ENCODE results near the gene RNASEH2A. TPM values are rescaled to one million over a fixed set of nuclear protein-coding genes. Genes with fewer than 3 reads are reported as not detected.

RNASEH2A gene
- total RNA-seq: 13.4 and 22.1 TPM in 2 replicates

DNA sequence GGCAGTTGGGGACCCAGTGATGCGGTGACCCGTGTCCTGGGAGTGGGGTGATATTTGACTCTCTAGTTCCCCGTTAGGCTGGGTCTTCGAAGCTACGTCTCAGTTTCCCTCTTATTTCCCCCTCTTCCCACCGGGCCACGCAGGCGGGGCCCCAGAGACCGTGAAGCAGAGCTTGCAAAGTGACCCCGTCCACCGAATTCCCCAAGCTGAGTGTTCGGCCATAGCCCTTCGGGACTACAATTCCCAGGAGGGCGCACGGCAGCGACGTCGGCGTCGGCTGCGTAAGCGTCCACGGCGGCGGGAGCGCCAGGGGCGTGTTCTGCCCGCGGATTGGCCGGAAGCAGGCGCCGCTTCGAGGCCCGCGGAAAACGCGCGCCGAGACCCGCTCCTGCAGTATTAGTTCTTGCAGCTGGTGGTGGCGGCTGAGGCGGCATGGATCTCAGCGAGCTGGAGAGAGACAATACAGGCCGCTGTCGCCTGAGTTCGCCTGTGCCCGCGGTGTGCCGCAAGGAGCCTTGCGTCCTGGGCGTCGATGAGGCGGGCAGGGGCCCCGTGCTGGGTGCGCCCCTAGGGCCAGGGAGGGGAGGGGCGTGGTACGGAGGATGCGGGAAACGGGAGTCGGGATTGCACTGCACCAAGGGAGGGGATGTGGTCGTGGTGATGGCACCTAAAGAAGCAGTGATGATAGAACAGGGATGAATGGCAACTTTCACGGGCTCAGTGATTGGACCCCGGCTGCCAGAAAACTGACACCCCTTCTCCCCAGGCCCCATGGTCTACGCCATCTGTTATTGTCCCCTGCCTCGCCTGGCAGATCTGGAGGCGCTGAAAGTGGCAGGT, at the start of gene RNASEH2A:
RNASEH2A (plus strand) TSS at position 343 of the 840 bp plus-strand sequence; CDS start at position 433, 90 bp downstream.
- H3K4me1 Mint-ChIP-seq: peaks cover 23% of the 10 kb centered on the region
- H3K9me3 Mint-ChIP-seq: no peaks in the 10 kb centered on the region
- peak; percentile 93 for ATAC-seq (ENCODE audit: low read depth)
- CTCF ChIA-PET: interaction anchor here (0.7 to 2.3 kb wide), 9 partner anchors 10 to 288 kb away, joined by 3 to 9 read pairs (median 4); no protein-coding TSS in a partner anchor
- intact Hi-C loops (cut with micrococcal nuclease): loop anchor here (1.0 kb wide), 2 partner anchors 13 to 69 kb away; partner anchors contain the start of gene GET3
- H3K27ac Mint-ChIP-seq: peak within 1 kb of the TSS; percentile 86
- POLR2A ChIA-PET: interaction anchor here (0.6 to 1.8 kb wide), 14 partner anchors 10 to 1861 kb away, joined by 3 to 21 read pairs (median 5); partner anchors contain the start of genes GCDH, JUNB, SYCE2 and TRIR
- TF ChIP-seq, protein P1, sequence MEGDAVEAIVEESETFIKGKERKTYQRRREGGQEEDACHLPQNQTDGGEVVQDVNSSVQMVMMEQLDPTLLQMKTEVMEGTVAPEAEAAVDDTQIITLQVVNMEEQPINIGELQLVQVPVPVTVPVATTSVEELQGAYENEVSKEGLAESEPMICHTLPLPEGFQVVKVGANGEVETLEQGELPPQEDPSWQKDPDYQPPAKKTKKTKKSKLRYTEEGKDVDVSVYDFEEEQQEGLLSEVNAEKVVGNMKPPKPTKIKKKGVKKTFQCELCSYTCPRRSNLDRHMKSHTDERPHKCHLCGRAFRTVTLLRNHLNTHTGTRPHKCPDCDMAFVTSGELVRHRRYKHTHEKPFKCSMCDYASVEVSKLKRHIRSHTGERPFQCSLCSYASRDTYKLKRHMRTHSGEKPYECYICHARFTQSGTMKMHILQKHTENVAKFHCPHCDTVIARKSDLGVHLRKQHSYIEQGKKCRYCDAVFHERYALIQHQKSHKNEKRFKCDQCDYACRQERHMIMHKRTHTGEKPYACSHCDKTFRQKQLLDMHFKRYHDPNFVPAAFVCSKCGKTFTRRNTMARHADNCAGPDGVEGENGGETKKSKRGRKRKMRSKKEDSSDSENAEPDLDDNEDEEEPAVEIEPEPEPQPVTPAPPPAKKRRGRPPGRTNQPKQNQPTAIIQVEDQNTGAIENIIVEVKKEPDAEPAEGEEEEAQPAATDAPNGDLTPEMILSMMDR (IDR thresholded peaks at IDR 0.05): no peak
- peaks cover 5% of the 10 kb centered on the region for H3K27me3 Mint-ChIP-seq
- DNase-seq: peak; percentile 86
- H3K4me3 Mint-ChIP-seq: peak within 1 kb of the TSS; percentile 92
- H3K36me3 Mint-ChIP-seq (ENCODE audit: low read depth): peaks cover 10% of the 10 kb centered on the region

DNA sequence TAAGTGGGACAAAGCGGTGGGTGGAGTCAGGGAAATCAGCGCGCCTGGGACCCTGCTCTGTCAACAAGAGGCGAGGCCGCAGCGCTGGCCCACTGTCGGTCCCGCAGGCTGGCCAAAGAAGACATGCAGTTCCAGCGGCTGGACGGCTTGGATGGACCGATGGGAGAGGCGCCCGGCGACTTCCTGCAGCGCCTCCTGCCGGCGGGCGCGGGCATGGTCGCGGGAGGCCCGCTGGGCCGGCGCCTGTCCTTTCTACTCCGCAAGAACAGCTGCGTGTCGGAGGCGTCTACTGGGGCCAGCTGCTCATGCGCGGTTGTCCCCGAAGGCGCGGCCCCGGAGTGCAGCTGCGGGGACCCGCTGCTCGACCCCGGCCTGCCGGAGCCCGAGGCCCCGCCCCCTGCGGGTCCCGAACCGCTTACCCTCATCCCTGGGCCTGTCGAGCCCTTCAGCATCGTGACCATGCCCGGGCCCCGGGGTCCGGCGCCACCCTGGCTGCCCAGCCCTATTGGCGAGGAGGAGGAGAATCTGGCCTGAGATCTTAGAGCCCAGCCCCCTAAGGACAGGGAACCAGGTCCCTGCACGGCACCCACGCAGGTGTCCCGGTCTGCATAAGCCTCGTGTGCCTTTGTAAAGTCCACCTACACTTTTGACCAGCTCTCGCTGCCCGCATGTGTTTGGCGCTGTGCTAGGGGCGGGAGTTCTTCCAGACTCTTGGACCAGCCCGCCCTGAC, 48.7 kb upstream of the RNASEH2A start:
- ChIA-PET CTCF (interaction anchor here (0.7 to 13.6 kb wide), 16 partner anchors 8 to 90 kb away, joined by 3 to 280 read pairs (median 4); partner anchors contain the start of genes JUNB and TRIR), POLR2A (interaction anchor here (0.5 to 1.4 kb wide), 7 partner anchors 16 to 137 kb away, joined by 3 to 6 read pairs (median 4); partner anchors contain the start of gene TRIR)
- H3K36me3 Mint-ChIP-seq (ENCODE audit: low read depth): no peaks in the 10 kb centered on the region
- intact Hi-C loops (cut with micrococcal nuclease): loop anchor here (1.0 kb wide), 2 partner anchors 40 to 193 kb away; no protein-coding TSS in a partner anchor
- H3K4me3 Mint-ChIP-seq: no peak overlapping the region
- no peak overlapping the region for H3K27ac Mint-ChIP-seq
- TF ChIP-seq, protein P1 (IDR thresholded peaks at IDR 0.05): peak; percentile 70
- peaks cover 22% of the 10 kb centered on the region for H3K27me3 Mint-ChIP-seq
- DNase-seq (peak; percentile 69), ATAC-seq (ENCODE audit: low read depth) (peak; percentile 75)
- H3K4me1 Mint-ChIP-seq: peaks cover 10% of the 10 kb centered on the region
- no peaks in the 10 kb centered on the region for H3K9me3 Mint-ChIP-seq

DNA sequence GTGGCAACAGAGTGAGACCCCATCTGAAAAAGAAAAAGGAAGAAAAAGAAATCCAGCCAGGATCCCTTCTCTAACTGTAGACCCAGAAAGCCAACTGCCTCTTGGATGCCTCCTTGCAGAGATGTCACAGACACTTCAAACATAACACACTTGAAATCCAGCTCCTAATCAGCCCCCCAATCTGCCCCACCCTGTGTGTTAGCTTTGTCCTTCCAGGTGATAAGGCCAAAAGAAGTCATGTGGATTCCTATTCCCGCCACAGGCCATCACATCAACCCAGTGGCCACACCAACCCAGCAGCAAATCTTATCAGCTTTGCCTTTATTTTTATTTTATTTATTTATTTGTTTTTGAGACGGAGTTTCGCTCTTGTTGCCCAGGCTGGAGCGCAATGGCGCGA, 46.7 kb upstream of the RNASEH2A start:
- TF ChIP-seq, protein P1 (IDR thresholded peaks at IDR 0.05): no peak
- no peak for ATAC-seq (ENCODE audit: low read depth)
- ChIA-PET POLR2A (interaction anchor here (0.7 to 1.5 kb wide), 5 partner anchors 23 to 52 kb away, joined by 3 to 10 read pairs (median 4); partner anchors contain the start of gene GET3), CTCF (interaction anchor here (0.8 to 13.6 kb wide), 10 partner anchors 17 to 334 kb away, joined by 3 to 280 read pairs (median 6); partner anchors contain the start of genes FBXW9, JUNB and RNASEH2A)
- Mint-ChIP-seq H3K36me3 (ENCODE audit: low read depth) (no peaks in the 10 kb centered on the region), H3K27me3 (peaks cover 15% of the 10 kb centered on the region), H3K9me3 (no peaks in the 10 kb centered on the region), H3K27ac (no peak overlapping the region), H3K4me1 (peaks cover 10% of the 10 kb centered on the region), H3K4me3 (no peak overlapping the region)
- intact Hi-C loops (cut with micrococcal nuclease): loop anchor here (1.0 kb wide), 2 partner anchors 37 to 88 kb away; no protein-coding TSS in a partner anchor
- DNase-seq: no peak

DNA sequence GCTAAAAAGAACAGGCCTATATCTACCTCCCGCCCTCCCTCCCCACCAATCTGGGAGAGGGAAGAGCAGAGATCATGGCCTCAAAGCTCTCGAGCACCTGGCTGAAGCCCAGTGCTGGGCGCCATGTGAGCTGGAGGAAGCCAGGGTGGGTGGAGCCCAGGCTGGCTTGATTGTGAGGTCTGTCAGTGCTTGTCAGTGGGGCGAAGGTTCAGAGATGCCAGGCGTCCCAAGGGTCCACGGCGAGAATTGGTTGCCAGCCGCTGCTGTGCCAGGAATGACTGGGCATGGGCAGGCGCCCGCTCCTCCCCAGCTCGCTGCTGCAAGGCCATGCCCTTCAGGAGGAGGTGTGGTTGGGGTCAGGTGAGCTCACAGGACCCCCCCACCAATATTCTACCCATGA, 43.3 kb upstream of the RNASEH2A start:
- H3K36me3 Mint-ChIP-seq (ENCODE audit: low read depth): no peaks in the 10 kb centered on the region
- H3K27ac Mint-ChIP-seq: no peak overlapping the region
- H3K4me1 Mint-ChIP-seq: peaks cover 9% of the 10 kb centered on the region
- POLR2A ChIA-PET: interaction anchor here (0.6 to 1.1 kb wide), 4 partner anchors 17 to 678 kb away, joined by 3 to 5 read pairs (median 4); partner anchors contain the start of gene TRIR
- ATAC-seq (ENCODE audit: low read depth): no peak
- TF ChIP-seq, protein P1 (IDR thresholded peaks at IDR 0.05): no peak
- peaks cover 2% of the 10 kb centered on the region for H3K27me3 Mint-ChIP-seq
- no peaks in the 10 kb centered on the region for H3K9me3 Mint-ChIP-seq
- intact Hi-C loops (cut with micrococcal nuclease): no loop called here
- CTCF ChIA-PET: interaction anchor here (1.2 to 13.6 kb wide), 4 partner anchors 12 to 84 kb away, joined by 4 to 280 read pairs (median 77); partner anchors contain the start of genes BEST2 and JUNB
- no peak overlapping the region for H3K4me3 Mint-ChIP-seq
- no peak for DNase-seq
